ENCODE results near the gene AREL1. TPM values are rescaled to one million over a fixed set of nuclear protein-coding genes. Genes with fewer than 3 reads are reported as not detected.

Gene AREL1
- total RNA-seq, 1 experiment from 2014 or later: 25.8 TPM

DNA sequence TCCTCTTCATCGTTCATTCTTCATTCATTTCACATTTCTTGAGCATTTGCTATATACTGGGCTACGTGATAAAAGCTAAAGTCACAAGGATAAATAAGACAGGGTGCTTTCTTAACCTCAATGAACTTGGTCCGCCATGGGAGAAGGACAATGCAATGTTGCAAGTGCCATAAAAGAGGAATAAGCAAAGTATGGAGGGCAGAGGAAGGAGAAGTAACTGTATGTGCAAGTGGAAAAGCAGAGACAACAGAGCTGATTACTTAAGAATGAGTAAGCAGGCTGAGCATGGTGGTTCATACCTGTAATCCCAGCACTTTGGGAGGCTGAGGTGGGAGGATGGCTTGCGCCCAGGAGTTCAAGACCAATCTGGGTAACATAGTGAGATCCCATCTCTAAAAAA lies 14.4 kb downstream of the AREL1 start:
- no peak for DNase-seq (ENCODE audit: low read depth)

DNA sequence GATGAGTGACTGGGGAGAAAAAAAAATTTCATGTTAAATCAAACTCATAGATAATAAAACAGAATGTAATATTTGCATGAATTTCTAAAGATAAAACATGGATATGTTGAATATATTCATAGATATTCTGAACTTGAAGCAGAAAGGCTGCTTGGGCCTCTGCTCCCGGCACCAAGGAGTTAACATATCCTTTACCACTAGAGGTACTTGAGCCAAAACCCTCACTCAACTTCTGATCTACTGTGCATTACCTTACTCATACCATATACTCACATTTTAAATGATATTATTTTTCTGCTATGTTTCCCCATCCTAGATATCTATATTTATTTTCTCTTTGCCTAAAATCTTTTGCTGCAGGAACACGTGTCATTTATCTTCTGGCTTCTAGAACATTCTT lies 14.9 kb downstream of the AREL1 start:
- DNase-seq (ENCODE audit: low read depth): no peak

DNA sequence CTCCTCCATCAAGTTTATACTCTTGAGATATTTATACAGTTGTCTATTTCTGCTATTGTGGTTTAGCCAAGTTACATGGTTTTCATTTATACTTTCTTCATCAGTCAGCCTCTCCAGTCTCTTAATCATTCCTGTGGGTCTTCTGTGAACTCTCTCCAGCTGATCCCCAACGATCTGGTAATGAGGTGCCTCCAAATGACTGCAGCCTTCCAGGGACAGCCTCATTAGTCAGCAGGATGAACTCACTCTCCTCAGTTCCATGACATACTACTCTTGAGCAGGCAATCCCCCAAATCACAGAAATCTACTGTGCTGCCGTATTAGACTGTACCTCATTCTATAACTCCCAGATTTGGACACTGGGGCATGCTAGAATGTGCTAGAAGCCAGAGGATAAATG lies 15.3 kb downstream of the AREL1 start:
- peak; percentile 79 for DNase-seq (ENCODE audit: low read depth)

DNA sequence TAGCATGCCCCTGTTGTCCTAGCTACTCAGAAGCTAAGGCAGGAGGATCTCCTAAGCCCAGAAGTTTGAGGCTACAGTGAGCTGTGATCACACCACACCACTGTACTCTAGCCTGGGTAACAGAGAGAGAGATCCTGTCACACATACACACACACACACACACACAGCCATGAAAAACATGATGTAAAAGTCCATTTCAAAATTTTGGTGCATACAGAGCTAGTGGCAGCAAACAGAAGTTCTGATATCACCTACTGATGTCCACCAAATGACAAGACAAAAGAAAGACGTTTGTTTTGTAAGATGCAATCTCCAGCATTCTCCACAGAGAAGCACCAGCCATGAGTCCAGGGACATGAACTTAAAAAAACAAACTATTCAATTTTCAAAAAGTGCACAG lies 15.9 kb downstream of the AREL1 start:
- DNase-seq (ENCODE audit: low read depth): no peak

DNA sequence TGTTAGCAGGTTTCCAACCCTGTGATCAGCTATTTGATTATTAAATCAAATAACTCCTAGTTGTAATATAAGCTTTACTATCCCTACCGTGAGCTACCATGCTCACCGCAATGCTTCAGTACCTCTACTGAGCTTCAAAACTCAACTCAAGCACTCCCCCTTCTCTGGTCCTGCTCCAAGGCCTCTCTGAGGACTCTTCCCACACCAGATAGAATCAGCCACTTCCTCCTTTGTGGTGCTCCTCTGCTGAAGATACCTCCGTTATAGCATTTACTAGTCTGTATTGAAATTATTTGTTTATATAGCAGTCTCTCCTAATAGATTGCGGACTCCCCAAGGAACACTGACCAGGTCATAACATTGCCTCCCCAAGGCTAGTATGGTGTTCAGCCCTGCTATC lies 17.5 kb downstream of the AREL1 start:
- no peak for DNase-seq (ENCODE audit: low read depth)

DNA sequence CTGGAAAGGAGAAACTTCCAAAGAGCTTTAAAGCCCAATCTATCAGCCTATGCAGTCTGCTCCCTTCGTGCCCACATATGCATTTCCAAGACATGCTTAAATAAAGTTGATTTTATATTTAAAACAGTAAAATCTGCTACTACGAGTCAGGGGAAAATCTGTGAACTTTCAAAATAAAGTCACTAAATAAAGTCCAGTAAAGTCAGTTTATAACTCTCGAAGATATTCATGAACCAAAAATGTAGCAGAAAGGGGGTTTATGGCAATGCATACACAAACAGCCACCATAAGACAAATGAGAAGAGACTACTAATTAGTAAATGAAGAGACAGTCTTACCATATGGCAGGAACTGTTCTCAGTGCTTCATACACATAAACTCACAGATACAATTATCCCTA lies 19.7 kb downstream of the AREL1 start:
- DNase-seq (ENCODE audit: low read depth): no peak

DNA sequence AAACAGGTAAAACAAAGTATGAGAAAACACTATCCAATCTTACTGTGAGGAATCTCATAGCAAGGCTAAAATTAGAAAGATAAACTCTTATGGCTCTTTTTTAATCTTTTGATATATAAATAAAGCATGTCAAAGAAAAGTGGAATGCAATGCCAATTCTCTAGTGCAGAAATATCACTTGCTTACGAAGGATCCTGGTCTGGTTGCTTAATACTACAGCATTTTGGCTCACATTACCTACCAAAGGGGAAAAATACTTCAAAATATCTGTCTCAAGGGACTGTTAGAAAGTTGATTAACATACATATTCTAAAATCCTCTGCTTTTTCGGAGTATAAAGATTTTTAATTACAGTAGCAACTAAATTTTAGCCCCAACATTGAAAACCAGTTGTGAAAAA lies 21.4 kb downstream of the AREL1 start:
- no peak for DNase-seq (ENCODE audit: low read depth)

DNA sequence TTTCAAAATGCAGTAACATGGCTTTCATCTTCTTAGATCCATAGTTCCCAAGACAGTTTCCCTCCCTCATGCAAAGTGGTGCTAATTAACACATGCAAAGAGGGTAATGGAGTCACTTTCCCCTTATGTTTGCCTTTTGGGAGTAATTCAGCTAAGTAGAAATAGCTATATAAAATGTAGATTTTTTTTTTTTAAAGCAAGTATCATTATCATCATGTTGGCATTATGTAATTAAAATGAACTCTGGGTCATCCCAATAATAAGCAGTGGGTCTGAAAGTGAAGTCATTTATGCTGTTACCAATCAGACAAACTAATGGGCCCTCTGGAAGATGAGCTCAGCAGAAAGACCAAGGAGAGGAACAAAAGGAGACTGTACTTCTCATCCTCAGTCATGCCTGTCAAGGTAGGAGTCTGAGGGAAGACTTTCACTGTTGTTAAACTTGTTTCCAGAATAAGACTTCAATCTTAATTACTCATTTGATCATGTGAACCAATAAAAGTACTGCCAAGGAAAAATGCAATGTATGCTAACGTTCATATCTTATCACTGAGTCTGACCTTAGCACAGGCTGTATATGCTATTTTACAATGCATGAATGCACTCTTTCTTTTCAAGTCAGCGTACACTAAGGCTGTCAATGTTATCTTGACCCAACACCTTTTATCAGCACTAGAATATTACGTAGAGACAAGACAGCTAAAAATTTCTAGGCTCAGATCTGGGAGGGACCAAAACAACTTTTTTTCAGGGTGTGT lies 26.8 kb downstream of the AREL1 start:
- no peak for DNase-seq (ENCODE audit: low read depth)

DNA sequence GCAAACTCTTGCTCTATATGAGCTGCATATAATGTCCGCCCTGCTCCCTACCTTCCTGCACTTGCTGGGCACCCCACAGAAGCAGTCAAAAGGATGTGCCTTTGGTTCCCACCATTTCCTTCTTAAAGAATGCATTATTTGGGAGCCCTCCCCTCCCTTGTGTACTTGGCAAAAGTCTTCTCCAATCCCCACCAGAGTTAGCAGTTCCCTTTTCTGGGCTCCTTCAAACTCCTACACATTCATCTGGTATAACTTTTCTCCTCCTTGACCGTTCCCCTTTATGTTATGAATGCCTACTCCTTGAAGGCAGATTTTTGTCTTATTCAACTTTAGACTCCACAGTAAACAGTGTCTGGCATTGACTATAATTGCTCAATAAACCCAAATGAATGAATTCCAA lies 27.8 kb downstream of the AREL1 start:
- DNase-seq (ENCODE audit: low read depth): no peak

DNA sequence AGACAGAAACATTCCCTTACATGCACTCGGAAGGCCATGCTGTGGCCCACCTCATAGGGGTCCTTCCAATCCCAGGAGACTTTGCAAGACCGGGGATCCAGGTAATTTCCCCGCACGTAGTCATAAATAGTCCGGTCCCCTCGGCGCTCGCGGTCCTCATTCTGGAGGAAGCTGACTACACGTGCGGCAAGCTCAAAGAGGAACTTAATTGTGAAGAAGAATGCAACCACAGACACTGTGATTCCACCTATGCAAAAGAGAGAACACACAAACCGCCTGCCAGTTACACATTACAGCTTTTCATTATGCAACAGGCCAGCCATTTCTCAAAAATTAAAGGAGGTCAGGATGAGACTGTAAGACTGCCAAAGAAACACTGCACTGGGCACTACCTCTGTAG lies 28.4 kb downstream of the AREL1 start:
- DNase-seq (ENCODE audit: low read depth): no peak

DNA sequence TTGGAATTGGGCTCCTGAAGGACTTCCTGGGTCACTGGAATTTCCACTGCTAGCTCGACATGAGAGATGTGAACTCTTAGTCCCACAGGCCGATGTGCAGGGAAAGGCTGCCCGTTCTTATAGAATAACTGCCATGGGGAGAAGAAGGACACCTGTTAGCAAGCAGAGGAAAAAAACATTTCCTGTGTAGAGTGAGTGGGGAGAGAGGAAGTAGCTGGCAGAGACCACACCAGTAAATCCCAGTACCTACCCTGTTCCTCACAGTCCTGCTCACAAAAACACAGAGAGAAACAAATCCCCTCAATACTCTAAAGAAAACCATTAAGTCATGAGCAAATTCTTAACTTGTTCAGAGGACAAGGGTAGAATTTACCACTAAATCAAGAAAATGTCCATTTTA lies 29.5 kb downstream of the AREL1 start:
- DNase-seq (ENCODE audit: low read depth): no peak

DNA sequence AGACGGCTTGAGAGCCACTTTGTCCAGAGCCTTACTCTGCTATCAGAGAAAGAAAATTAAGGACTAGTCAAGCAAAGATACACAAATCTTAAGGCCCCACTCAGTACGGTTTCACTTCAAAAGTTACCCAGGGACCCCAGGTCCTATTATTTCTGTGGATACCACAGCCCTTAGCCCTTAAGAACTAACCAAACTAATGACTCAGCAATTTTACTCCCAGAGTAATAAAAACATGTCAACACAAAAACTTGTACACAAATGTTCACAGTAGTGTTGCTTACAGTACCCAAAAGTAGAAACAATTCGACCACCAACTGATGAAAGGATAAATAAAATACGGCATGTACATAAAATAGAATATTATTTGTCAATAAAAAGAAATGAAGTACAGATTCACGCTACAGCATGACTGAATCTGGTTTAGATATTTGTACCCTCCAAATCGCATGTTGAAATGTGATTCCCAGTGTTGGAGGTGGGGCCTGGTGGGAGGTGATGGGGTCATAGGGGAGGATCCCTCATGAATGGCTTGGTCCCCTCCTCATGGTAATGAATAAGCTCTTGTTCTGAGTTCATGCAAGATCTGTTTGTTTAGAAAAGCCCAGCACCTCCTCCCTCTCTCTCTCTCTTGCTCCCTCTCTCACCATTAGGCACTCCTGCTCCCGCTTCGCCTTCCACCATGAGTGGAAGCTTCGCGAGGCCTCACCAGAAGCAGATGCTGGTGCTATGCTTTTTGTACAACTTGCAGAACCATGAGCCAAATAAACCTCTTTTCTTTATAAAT lies 30.5 kb downstream of the AREL1 start:
- DNase-seq (ENCODE audit: low read depth): no peak

DNA sequence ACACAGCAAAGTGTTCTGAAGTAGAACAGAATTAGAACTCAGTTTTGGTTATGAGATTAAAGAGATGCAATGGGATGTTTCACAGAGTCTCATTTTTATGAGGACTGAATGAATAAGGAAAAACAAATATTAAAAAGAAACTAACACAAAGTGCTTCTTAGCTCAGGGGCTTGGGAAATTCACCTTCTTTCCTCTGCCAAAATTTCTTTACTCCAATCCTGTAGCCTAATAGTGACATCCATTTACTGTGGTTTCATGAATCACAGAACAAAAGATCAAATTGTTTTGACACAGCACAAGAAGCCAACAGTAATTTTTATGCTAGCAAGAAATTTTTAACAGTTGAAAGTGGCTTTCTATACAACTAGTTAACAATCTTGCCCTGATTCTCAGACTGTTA lies 37.7 kb downstream of the AREL1 start:
- no peak for DNase-seq (ENCODE audit: low read depth)

DNA sequence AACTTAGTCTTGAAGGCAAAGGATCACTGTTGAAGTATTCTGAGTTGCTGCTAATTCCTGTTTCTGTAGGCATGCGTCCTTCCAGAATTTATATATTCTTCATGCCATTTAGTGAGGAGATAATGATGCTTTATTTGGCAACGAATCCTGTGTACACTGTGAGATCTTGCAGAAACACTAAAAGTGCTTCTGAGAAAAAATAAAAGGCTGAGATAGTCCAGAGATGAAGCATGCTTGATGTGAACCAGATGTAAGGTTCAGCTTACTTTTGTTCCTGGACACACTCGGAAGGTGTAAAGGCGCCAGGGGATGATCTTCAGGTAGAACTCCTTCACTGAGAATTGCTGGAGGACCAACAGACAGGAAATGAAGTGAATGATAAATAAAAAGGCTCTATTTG lies 39.1 kb downstream of the AREL1 start:
- no peak for DNase-seq (ENCODE audit: low read depth)

DNA sequence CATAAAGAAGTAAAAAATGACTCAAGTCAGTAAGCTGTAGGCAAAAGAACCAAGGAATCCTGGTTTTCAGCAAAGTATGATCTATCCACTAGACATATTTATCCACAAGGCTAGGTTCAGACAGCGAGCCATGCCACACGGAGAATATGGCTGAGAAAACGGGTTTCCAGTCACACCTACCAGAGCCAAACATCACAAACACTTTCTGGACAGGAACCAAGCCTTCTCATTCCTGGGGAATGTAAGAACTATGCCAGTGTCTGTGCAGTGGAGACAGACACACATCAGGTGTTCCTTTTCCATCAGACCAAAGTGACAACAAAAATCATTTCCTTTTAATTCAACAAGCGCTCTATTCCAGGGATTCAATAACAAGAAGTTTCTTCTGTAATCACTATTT lies 41.1 kb downstream of the AREL1 start:
- peak; percentile 91 for DNase-seq (ENCODE audit: low read depth)

DNA sequence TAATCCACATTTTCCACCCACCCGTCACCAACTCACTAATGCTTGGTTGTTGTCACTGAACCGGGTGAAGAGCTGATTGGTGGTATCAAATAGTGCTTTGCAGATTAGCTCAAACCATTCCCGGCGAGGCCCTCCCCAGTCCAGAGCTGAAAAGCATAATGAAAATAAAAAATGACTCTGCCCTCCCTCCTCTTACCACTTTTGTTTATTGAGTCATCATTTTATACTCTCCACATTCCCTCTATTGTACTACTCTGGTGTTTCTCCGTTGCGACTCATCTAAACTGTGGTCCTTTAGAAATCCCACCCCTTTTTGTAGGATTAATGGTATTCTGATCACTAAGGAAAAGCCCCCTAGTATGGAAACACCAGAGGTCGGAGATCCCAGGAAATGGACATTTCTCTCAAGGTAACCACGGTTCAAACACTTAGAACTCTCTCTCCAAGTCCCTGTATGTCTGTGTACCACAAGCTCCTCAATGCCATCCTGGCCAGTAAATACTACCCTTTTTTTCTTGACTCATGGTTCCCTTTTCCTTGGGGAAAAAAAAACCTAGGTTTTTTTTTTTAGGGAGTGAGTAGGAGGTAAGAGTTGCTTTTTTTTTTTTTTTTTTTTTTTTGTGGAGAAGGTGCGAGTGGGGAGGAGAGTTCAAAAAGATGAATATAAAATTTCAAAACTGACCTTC lies 42.0 kb downstream of the AREL1 start:
- DNase-seq (ENCODE audit: low read depth): peak; percentile 77

DNA sequence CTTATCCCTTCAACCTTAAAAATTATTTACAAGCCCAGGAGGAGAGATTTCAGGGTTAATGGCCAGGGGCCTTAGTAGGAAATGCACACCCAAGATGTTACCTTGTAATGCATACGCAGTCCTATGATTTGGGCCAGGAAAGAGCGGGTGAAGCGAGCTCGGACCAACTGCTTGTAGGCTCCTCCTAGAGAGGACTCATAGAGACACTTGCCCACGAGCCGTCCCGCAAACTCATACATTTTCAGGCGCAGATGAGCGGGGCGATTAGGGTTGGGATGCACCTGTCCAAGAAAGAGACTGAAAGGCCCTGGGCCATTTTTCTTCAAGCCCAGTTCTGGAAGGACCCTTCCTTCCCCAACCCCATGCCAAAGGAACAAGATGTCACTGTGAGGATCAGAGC lies 43.0 kb downstream of the AREL1 start:
- DNase-seq (ENCODE audit: low read depth): no peak

DNA sequence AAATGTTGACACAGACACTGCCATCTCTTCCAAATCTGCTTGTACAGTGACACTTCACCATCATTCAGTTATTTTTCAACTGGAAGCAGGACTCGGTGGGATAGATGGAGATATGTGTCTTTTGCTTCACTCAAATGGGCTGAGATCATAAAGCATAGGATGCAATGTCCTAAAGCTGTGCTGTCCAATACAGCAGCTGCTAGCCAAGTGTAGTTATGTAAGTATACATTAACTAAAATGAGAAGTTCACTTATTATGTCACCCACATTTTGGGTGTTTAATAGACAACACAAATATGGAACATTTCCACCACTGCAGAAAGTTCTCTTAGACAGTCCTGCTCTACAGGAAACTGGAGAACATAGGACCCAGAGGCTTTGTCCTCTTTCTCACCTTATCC lies 43.6 kb downstream of the AREL1 start:
- no peak for DNase-seq (ENCODE audit: low read depth)

DNA sequence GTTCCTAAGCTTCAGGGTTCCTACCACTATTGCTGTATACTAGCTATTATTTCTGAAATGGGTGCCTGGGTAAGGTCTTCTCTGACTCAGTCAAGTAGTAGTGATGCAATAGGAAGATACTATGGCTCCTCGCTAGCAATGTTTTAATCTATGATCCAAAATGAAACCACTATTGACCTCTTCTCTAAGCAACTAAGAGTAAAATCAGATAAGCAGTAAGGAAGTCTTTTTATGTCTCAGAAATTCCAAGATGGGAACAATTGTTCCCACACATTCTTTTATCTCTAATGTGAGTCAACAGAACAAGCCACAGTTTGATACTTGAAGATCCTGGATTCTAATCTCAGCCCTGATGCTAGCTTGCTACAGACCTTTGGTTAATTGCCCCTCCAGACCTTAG lies 45.1 kb downstream of the AREL1 start:
- DNase-seq (ENCODE audit: low read depth): peak; percentile 60

DNA sequence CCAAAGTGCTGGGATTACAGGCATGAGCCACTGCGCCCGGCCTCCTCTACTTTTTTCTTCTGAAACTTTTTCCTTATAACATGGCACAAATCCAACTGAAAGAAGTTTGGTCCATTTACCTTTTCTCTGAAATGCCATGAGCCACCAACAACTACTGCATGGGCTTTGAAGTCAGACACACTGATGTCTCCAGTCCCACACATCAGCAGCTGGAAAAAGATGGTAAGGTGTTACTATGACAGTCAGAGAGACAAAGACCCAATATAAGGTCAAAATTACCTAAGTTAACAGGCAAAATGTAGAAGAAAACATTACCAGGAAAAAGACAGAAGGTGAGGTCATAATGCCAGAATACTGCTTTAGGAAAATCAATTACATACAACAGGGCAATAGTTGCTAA lies 48.2 kb downstream of the AREL1 start:
- no peak for DNase-seq (ENCODE audit: low read depth)

DNA sequence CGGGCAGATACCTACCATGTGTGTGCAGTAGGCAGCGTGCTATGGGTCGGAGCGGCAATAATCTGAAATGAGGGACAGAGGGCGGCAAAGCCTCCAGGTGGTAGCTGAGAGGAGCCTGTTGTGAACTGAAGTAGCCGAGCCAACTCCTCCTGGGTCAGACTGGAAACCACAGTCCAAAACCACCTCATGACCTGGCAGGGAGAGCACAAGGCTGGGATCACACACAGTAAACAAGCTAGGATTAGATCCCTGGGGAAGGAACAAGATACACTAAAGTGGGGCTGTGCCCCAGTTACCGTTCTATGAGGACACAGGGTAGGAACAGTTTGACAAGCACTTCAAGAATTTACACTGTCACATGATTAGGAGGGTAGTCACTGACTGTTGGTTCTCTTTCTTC lies 49.0 kb downstream of the AREL1 start:
- DNase-seq (ENCODE audit: low read depth): peak; percentile 30

DNA sequence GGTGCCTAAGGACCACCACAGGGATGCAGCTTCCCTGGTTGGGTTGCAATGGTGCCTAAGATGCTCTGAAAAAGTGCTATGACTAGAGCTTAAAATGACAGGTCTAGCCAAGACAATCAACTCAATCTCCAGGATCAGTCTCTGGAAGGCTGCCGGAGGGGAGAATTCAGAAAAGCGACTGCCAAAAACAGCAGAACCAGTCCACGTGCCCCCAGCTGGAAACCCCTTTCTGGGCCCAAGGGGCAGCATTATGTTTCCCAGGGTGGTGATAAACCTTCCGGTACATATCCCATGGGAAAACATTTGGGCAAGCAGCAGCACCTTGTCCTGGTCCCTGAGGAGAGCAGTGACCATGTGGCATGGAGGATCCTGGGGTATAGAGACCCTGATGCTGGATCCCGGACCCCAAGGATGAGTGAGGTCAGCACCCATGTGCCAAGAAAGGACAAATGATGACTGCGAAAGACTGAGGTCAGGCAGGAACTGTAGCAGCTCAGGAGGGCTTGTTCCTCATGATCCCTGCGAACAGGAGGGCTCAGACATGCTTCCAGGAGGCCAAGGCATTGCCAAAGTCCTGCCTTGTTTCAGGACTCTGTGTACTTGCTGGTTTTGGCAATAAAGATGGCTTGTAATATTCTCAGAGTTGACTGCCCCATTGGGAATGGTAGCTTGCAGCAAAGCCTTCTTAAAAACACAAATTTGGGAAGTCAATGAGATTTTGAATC lies 51.0 kb downstream of the AREL1 start:
- DNase-seq (ENCODE audit: low read depth): no peak
